ENCODE results near the gene FRG2B.
"Not testable (repeated sequence)": the region's sequence is repeated elsewhere in the genome, so short reads cannot be mapped to it uniquely, and the experiment has no call there.

Gene FRG2B

DNA sequence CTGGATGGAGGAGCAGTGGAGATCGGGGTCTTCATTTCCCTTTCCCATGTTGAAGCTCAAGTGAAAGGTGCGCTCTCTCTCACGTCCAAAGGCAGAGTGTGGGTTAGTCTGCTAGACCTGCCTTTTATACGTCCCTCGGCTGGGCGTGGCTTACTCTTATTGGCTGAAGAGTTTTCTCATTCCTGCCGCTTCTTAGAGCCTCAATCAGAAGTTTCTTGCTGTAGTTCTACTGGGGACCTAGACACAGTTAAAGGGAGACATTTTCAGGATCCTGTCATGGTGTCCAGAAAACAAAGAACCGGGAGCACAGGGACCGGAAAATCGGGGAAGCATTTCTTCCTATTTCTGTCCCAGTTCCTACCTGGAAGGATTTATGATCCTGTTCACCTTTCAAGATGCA, at the start of gene FRG2B:
Gene FRG2B (minus strand): TSS at position 101 of the 400 bp plus-strand sequence. CDS start 53 bp downstream, at position 48.
- not testable (repeated sequence) for DNase-seq

DNA sequence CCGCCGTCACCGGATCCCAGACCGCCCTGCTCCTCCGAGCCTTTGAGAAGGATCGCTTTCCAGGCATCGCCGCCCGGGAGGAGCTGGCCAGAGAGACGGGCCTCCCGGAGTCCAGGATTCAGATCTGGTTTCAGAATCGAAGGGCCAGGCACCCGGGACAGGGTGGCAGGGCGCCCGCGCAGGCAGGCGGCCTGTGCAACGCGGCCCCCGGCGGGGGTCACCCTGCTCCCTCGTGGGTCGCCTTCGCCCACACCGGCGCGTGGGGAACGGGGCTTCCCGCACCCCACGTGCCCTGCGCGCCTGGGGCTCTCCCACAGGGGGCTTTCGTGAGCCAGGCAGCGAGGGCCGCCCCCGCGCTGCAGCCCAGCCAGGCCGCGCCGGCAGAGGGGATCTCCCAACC, 40.9 kb upstream of the FRG2B start:
- not testable (repeated sequence) for DNase-seq

DNA sequence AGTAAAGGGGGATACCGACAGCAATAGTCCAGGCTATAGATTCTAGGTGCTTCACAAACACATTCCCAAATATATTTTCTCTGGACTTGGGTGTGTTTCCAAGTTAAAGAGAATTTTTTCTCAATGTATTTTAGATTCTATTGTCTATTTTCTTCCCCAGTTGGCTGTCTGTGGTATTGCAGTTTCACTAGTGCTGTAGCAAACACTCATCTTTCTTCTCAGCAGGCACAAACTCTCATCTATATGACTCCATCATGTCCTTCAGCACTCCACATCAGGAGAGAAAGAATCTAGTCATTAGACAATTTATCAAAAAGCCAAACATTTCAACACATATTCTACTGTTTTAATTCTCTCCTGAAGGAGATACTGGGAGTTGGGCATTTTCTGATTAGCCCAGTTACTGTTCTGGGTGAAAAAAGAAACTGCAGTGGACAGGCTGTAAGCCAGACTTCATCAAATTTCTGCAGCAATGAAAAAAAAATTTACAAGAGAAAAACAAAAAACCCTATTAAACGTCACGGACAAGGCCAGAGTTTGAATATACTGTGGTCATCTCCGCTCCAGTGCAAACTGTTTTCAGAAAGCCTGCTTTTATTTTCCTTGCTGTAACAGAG, 37.1 kb upstream of the FRG2B start:
- DNase-seq = not testable (repeated sequence)

DNA sequence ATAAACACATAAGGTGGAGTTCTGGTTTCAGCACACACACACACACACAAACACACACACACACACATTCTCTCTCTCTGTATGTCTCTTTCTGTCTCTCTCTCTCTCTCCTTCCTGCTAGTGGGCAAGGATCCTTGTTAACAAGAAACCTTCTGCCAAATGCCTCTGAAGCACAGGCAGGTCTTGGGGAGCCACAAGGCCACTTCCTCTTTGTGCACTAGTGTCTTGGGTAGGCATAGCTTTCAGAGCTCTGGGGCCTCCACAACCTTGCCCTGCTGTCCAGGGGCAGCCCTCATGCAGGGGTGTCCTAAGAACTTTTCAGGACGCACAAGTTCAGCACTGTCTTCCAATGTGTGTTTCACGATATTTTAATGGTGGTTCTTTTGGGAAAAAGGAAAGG, 34.5 kb upstream of the FRG2B start:
- not testable (repeated sequence) for DNase-seq

- DNase-seq = not testable (repeated sequence)
Observed at GRCh38 chr10:133660516-133660915, 33.9 kb upstream of the FRG2B start.

DNA sequence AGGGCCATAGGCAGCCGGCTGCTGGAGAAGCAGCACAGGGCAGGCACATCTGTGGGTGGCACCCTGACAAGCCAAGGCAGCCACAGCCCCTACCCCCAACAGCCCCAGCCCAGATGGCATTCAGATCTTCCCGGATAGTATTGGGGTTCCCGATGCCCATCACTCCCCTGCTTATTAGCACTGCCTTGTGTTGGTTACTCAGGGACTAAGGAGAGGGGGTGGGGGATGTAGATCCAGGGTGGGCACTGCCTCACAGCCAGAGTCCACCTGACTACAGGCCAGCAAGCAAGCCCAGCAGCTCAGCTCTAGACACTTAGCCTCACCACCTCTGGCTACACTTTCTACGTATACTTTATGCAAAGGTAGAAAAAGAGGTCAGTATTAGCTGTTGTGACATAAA, 30.7 kb upstream of the FRG2B start:
- DNase-seq = not testable (repeated sequence)

- DNase-seq = not testable (repeated sequence)
Observed at GRCh38 chr10:133648872-133649455, 22.4 kb upstream of the FRG2B start.

DNA sequence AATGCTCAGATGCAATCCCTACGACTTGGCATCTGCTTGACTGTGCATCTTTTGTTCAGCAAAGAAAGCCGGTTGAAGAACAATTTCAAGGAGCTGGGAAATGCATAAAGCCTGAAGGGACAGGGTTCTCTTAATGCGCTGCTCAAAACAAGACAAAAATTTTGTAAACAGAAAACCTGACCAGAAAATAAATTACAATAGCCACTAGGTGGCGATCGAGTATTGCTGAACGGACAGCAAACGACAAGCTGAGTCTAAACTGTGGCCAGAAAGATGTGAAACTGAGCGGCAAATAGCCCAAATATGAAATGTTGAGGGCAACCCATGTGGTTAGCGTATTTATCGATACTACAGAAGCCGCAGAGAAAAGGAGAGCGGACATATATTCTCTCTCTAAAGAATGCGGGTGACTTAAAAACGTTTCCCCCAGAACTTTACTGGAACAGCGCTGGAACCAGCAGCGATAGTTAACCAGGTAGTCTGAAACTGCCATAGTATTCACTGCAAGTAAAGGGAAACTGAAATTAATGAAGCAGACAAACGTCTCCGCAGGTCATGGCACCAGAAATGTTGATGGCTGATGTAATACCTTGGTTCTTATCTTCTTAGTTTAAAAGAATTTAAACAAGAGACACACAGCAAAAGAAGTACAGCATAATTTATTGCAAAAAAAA, 20.6 kb upstream of the FRG2B start:
- DNase-seq = not testable (repeated sequence)

DNA sequence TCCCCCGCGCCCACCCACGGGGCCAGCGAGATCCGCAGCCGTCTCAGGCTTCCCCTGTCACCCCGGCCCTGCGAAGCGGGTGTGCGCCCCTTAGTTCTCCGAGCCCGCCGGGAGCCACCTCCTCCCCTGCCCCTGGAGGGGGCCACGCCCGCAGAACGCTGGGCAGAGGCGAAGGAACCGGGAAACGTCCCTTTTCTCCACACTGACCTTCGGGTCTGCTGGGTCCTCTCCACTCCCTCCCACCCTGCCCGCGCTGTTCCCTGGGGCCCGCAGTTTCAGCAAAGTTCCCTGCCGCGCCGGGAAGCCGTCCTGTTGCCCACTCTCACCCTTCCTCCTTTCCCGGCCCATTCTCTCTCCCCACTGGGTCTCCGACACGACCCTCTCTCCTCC, 11.2 kb upstream of the FRG2B start:
- DNase-seq = not testable (repeated sequence)

DNA sequence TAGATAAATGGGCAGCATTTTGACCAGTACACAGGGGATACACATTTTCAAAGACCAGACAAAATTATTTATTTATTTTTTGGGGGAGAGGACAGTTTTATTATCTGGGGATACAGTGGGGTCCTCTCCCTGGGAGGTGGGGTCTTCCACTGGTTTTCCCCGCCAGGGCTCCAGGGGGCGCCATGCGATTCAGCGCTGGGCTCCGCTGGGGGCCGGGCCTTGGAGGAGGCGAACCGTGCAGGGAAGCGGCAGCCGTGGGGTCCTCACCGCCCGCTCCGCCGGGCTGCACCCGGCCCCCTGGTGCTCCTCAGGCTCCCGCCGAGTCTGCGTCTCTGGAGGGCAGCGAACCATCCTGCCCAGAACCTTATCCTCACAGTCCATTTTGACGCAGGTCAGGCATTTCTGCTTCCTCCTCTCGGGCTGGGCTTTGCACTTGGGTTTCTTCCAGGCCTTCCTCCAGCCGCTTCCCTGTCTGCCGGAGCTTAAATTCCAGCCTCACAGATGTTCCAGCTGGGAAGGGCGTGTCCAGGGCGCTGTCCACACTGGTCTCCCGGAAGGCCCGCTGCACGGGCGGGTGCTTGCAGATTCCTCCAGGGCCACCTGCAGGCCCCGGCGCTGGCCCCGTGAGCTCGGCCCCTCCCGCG, 10.7 kb upstream of the FRG2B start:
- not testable (repeated sequence) for DNase-seq

- not testable (repeated sequence) for DNase-seq
Observed at GRCh38 chr10:133630723-133631249, 4.2 kb upstream of the FRG2B start.

- not testable (repeated sequence) for DNase-seq
Observed at GRCh38 chr10:133622544-133622943, 4.1 kb downstream of the FRG2B start.

GRCh38 chr10:133618851-133619250, 7.7 kb downstream of the FRG2B start:
- no peak for DNase-seq

GRCh38 chr10:133617196-133617595, 9.4 kb downstream of the FRG2B start:
- no peak for DNase-seq

GRCh38 chr10:133616371-133617130, 10.0 kb downstream of the FRG2B start:
- DNase-seq = no peak

DNA sequence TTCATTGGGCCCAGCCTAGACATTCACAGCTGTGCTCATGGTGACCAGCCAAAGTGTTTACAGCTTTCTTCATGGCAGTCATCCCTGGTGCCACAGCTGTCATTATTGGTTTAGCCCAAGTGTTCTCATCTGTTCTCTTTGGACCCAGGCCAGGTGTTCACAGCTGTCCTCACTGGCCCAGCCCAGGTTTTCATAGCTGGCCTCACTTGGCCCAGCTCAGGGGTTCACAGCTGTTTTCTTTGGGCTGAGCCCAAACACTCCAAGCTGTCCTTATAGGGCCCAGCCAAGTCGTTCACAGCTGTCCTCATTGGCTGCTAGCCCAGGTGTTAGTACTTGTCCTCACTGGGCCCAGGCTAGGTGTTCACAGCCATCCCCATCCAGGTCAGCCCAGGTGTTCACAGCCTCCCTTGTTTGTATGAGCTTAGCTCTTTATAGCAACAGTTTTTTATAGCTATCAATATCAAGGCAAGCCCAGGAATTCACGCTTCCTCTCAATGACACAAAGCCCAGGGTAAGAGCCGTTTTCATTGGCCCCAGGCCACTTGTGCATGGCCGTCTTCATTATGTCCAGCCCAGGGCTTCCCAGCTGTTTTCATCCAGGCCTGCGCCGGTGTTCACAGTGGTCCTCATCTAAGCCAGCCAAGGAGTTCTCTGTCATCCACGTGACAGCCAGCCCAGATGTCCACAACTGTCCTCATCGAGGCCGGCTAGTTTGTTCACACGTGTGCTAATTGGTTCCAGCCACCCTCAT, 11.6 kb downstream of the FRG2B start:
- no peak for DNase-seq

DNA sequence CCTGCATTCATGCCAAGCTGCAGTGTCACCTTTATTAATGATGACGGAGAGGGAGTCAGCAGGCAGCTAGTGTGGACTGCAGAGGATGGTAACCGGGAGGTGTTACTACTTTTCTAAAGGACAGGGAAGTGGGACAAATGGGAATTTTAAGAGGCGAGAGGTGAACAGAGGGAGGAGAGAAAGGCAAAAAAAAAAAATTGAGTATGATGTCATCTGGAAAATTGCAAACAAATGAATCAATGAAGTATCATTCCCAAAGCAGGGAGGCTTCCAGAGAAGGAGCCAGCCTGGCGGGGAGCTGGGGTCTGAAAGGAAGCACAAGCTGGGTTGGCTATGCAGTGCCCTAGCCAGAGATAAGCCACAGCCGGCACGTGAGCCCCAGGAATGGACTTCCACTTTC, 12.9 kb downstream of the FRG2B start:
- no peak for DNase-seq

DNA sequence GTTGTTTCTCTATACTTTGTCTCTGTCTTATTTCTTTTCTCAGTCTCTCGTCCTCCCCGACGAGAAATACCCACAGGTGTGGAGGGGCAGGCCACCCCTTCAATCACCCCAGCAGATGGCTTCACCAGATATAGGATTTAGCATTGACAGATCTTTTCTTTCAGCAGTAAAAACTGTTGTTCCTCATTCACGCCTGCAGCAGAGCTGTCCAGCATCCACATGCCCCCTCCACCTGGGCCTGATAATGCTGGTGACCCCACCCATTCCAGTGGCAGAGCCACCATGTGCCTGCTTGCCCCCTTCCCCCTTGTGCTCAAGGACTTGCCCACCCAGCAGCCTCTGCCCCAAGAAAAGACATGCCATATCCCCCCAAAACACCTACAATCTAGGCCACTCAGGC, 15.5 kb downstream of the FRG2B start:
- no peak for DNase-seq

GRCh38 chr10:133608855-133609254, 17.7 kb downstream of the FRG2B start:
- no peak for DNase-seq

DNA sequence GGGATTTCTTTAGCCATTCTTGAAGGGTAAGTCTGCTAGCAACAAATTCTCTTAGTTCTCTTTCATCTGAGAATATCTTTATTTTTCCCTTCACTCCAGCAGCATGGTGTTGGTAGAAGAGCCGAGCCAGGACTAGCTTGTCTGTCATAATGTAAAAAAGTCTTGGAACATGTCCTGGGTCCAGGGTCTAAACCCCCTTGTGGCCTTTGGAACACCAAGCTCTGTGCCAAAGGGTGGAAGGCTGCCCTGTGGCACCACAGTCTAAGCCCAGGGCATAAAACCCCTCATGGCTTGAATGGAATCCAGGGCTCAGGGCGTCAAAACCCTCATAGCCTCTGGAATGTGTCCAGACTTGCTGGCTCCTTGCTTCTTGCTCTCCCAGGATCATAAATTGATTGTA, 23.2 kb downstream of the FRG2B start:
- not testable (repeated sequence) for DNase-seq

DNA sequence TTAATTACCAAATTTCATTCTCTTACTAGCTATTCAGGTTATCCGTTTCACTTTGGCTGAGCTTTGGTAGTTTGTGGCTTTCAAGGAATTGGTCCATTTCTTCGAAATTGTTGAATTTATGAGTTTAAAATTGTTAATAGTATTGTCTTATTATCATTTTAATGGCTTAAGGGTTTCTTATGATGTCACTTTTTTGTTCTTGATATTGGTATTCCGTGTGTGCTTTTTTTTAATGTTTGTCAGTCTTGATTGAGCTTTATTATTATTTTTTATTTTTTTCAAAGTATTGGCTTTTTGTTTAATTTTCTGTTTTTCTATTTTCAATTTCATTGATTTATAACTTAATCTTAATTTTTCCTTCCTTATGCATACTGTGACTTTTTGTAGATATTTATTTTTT, 25.9 kb downstream of the FRG2B start:
- DNase-seq = no peak

GRCh38 chr10:133599869-133600268, 26.7 kb downstream of the FRG2B start:
- DNase-seq = not testable (repeated sequence)
